GM18511 (cell line): Measurements from ENCODE around the gene STARD3.
"Not testable (repeated sequence)": the region's sequence is repeated elsewhere in the genome, so short reads cannot be mapped to it uniquely, and the experiment has no call there.

Source experiments
- ATAC-seq: cut with Tn5 transposase; IDR thresholded peaks from one replicate; pipeline ENCODE4 v1.9.1; 2021; ENCODE audit warnings: mild to moderate bottlenecking, moderate library complexity; ENCODE audit not compliant: unreplicated experiment

The STARD3 gene

DNA sequence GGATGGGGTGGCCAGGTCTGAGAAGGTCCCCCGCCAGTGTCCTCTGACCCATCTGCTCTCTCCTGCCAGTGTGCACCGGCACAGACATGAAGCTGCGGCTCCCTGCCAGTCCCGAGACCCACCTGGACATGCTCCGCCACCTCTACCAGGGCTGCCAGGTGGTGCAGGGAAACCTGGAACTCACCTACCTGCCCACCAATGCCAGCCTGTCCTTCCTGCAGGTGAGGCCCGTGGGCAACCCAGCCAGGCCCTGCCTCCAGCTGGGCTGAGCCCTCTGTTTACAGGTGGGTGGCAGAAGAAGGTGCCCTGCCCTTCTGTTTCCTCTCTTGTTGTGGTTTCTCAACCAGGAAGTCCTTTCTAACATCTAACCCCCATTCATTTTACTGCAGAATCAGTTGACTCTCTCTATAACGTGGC is 70.0 kb downstream of the STARD3 start:
- ATAC-seq: no peak

DNA sequence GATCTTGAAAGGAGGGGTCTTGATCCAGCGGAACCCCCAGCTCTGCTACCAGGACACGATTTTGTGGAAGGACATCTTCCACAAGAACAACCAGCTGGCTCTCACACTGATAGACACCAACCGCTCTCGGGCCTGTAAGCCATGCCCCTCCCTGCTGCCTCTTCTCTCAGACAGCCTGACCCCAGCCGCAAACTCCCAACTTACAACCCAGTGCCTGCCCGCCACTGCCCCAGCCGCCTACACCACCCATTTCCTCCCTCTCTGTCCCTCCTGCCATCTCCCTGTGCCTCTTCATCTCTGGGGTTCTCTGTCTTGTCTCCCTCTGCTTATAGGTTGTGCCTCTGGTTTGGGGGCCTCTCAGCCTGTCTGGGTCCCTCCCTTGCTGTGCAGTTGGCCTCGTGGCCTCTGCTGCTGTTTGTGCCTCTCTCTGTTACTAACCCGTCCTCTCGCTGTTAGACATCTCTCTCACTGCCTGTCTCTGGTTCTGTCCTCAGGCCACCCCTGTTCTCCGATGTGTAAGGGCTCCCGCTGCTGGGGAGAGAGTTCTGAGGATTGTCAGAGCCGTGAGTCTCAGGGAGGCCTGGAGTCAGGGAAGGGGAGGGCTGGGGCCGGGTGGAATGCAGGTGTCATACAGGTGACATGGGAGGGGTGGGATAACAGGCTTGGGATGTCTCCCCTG is 72.5 kb downstream of the STARD3 start:
- ATAC-seq: no peak

DNA sequence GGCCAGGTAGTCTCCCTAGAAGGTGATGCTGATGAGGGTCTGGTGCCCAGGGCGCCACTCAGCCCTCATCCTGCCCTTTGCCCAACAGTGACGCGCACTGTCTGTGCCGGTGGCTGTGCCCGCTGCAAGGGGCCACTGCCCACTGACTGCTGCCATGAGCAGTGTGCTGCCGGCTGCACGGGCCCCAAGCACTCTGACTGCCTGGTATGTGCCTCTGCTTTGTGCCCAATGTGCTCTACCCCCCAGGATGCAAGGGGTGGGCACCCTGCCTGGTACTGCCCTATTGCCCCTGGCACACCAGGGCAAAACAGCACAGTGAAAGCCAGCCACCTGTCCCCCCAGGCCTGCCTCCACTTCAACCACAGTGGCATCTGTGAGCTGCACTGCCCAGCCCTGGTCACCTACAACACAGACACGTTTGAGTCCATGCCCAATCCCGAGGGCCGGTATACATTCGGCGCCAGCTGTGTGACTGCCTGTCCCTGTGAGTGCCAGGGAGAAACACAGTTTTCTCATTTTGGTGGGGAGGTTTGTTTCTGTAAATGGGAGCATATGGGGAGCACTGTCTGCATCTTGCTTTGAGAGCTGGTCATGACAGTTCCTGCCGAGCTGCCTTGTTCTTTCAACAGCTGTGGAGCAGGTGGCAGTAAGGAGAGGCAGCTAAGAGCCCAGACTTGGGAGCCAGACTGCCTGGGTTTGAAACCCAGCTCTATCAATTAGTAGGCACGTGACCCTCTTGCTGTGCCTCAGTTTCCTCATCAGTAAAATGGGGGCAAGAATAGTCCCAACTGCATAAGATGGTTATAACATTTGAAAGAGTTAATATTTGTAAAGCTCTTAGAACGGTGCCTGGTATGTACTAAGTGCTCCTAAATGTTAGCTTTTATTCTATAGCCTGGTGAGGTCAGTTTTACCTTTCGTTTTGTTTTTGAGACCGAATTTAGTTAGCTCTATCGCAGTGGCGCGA is 73.3 kb downstream of the STARD3 start:
- ATAC-seq: no peak

DNA sequence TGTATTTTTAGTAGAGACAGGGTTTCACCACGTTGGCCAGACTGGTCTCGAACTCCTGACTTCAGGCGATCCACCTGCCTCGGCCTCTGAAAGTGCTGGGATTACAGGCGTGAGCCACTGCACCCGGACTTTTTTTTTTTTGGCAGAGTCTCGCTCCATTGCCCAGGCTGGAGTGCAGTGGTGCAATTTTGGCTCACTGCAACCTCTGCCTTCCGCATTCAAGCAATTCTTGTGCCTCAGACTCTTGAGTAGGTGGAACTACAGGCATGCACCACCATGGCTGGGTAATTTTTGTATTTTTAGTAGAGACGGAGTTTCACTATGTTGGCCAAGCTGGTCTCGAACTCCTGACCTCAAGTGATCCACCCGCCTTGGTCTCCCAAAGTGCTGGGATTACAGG is 74.1 kb downstream of the STARD3 start:
- ATAC-seq: not testable (repeated sequence)

DNA sequence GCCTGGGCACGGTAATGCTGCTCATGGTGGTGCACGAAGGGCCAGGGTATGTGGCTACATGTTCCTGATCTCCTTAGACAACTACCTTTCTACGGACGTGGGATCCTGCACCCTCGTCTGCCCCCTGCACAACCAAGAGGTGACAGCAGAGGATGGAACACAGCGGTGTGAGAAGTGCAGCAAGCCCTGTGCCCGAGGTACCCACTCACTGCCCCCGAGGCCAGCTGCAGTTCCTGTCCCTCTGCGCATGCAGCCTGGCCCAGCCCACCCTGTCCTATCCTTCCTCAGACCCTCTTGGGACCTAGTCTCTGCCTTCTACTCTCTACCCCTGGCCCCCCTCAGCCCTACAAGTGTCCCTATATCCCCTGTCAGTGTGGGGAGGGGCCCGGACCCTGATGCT is 74.9 kb downstream of the STARD3 start:
- no peak for ATAC-seq
